ENCODE data around the gene MUC12. TPM values are rescaled to one million over a fixed set of nuclear protein-coding genes. Genes with fewer than 3 reads are reported as not detected.

The MUC12 gene
- total and polyA plus RNA-seq, 2 of the 13 experiments (the other 11 are each of a cell fraction or from before 2014, with no cell fraction given), result not detected

DNA sequence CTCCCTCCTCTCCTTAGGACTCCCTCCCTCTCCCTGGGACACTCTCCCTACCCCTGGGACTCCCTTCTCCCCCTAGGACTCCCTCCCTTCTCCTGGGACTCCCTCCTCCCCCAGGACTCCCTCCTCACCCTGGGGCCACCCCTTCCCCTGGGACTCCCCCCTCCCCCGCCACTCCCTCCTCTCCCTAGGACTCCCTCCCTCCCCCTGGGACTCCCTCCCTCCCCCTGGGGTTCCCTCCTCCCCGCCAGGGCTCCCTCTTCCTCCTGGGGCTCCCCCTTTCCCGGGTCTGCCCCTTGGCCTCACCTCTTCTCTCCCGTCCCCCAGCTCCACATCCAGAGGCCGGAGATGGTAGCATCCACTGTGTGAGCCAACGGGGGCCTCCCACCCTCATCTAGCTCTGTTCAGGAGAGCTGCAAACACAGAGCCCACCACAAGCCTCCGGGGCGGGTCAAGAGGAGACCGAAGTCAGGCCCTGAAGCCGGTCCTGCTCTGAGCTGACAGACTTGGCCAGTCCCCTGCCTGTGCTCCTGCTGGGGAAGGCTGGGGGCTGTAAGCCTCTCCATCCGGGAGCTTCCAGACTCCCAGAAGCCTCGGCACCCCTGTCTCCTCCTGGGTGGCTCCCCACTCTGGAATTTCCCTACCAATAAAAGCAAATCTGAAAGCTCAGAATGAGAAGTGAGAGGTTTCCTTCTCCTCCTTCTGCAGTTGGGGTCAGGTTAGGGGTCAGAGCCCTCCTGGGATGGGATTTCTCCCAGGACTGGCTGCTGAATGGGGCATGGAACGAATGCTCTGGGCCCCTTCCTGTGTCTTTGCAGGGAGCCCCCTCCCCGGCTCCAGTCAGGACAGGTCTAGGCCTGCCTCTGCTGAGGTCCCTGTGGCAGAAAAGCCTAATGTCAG lies 49.2 kb downstream of the MUC12 start (continued):
- no peak for TF ChIP-seq ZNF567 (CRISPR knock-in tag; IDR thresholded peaks at IDR 0.05; ENCODE audit: borderline replicate concordance)

DNA sequence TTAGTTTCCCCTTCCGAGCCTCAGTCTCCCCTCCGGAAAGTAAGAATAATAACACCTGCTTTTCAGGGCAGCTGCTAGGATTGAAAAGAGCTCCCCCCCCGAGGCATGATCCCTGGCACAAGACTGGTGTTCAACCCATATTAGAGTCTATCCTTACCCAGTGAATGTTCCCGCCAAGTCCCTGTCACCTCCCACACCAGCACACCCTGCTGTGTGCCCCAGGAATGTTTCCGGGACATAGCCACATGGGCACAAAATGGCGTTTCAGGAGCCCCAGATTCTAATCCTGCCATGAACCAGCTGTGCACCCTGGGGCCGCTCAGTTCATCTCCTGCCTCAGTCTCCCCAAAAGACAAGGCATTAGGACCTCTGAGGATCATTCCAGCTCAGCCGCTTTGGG lies 51.1 kb downstream of the MUC12 start:
- BruUV-seq (replicated peaks), result no TSS peak
- 30% methylated on average over 6 of the region's 8 CpGs for WGBS (ENCODE audit: low lambda C conversion rate)

More for the DNA sequence above, 51.1 kb downstream of the MUC12 start:
- in situ Hi-C loops (cut with HindIII; ENCODE audit: extremely low pct_ligation_motif_present, low pct_unique_long_range_greater_than_20kb) (no loop called here), intact Hi-C loops (cut with micrococcal nuclease; ENCODE audit: unreplicated experiment) (no loop called here)
- FAIRE-seq (no peak), DNase-seq (ENCODE audit: low spot score) (no peak), ATAC-seq (no peak)
- Histone ChIP-seq H3K4me2 (ENCODE audit: low read depth, low read length) (no peak overlapping the region), H2AFZ (ENCODE audit: low read length) (no peak overlapping the region), H3K9ac (ENCODE audit: insufficient read depth, low read depth, low read length) (no peak overlapping the region), H3K4me3 (replicated peaks in 1 of 3; ENCODE audit: insufficient read depth in 1 of 3, low read depth in 2 of 3, low read length in 3 of 3) (no peak overlapping the region), H3K79me2 (ENCODE audit: insufficient read depth, low read length) (no peaks in the 10 kb centered on the region), H3K27ac (ENCODE audit: extremely low read length, insufficient read depth, low read length) (no peak overlapping the region), H3K4me1 (ENCODE audit: insufficient read depth, low read length) (peaks cover 15% of the 10 kb centered on the region), H3K36me3 (replicated peaks in 1 of 2; ENCODE audit: control insufficient read depth in 1 of 2, insufficient read depth in 2 of 2, low read length in 2 of 2) (no peaks in the 10 kb centered on the region), H4K20me1 (ENCODE audit: insufficient read depth, low read length) (no peaks in the 10 kb centered on the region), H3K27me3 (ENCODE audit: control insufficient read depth in 1 of 2, insufficient read depth in 2 of 2, low read length in 2 of 2) (peaks cover 2 to 36% of the 10 kb centered on the region in 2 experiments), H3K9me3 (ENCODE audit: low read length) (no peaks in the 10 kb centered on the region)
- ChIA-PET POLR2A (no interaction called here), CTCF (ENCODE audit: low intra/inter-chr PET ratio, low total read pairs) (no interaction called here)
- TF ChIP-seq NAIF1 (CRISPR knock-in tag; IDR thresholded peaks at IDR 0.05; ENCODE audit: borderline replicate concordance) (no peak), IRX3 (CRISPR knock-in tag; IDR thresholded peaks at IDR 0.05; ENCODE audit: borderline replicate concordance, low read depth) (no peak), WIZ (CRISPR knock-in tag; IDR thresholded peaks at IDR 0.05) (no peak), JUNB (CRISPR knock-in tag; IDR thresholded peaks at IDR 0.05; ENCODE audit: borderline replicate concordance) (no peak), KDM1A (CRISPR knock-in tag; IDR thresholded peaks at IDR 0.05) (no peak), ZFYVE20 (CRISPR knock-in tag; IDR thresholded peaks at IDR 0.05; ENCODE audit: borderline replicate concordance, low read depth) (no peak), SOX6 (IDR thresholded peaks at IDR 0.05) (no peak), SOX6 (CRISPR knock-in tag; IDR thresholded peaks at IDR 0.05) (no peak)
- TF ChIP-seq, protein P1, sequence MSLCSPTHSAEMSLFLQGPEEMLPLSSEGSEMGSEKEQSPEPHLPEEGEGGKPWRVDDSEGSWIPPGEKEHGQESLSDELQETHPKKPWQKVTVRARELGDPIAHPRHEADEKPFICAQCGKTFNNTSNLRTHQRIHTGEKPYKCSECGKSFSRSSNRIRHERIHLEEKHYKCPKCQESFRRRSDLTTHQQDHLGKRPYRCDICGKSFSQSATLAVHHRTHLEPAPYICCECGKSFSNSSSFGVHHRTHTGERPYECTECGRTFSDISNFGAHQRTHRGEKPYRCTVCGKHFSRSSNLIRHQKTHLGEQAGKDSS (CRISPR knock-in tag; IDR thresholded peaks at IDR 0.05; ENCODE audit: borderline replicate concordance, low read depth), result no peak
- TF ChIP-seq, protein P2, sequence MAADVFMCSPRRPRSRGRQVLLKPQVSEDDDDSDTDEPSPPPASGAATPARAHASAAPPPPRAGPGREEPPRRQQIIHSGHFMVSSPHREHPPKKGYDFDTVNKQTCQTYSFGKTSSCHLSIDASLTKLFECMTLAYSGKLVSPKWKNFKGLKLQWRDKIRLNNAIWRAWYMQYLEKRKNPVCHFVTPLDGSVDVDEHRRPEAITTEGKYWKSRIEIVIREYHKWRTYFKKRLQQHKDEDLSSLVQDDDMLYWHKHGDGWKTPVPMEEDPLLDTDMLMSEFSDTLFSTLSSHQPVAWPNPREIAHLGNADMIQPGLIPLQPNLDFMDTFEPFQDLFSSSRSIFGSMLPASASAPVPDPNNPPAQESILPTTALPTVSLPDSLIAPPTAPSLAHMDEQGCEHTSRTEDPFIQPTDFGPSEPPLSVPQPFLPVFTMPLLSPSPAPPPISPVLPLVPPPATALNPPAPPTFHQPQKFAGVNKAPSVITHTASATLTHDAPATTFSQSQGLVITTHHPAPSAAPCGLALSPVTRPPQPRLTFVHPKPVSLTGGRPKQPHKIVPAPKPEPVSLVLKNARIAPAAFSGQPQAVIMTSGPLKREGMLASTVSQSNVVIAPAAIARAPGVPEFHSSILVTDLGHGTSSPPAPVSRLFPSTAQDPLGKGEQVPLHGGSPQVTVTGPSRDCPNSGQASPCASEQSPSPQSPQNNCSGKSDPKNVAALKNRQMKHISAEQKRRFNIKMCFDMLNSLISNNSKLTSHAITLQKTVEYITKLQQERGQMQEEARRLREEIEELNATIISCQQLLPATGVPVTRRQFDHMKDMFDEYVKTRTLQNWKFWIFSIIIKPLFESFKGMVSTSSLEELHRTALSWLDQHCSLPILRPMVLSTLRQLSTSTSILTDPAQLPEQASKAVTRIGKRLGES (CRISPR knock-in tag; IDR thresholded peaks at IDR 0.05; ENCODE audit: borderline replicate concordance), result no peak

Measured in HepG2 (cell line).